ENCODE results near the gene ZDHHC19. TPM values are rescaled to one million over a fixed set of nuclear protein-coding genes. Genes with fewer than 3 reads are reported as not detected.
"Not testable (repeated sequence)": the region's sequence is repeated elsewhere in the genome, so short reads cannot be mapped to it uniquely, and the experiment has no call there.

ZDHHC19 gene, protein sequence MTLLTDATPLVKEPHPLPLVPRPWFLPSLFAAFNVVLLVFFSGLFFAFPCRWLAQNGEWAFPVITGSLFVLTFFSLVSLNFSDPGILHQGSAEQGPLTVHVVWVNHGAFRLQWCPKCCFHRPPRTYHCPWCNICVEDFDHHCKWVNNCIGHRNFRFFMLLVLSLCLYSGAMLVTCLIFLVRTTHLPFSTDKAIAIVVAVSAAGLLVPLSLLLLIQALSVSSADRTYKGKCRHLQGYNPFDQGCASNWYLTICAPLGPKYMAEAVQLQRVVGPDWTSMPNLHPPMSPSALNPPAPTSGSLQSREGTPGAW
- total RNA-seq (not detected), polyA plus RNA-seq (not detected)

DNA sequence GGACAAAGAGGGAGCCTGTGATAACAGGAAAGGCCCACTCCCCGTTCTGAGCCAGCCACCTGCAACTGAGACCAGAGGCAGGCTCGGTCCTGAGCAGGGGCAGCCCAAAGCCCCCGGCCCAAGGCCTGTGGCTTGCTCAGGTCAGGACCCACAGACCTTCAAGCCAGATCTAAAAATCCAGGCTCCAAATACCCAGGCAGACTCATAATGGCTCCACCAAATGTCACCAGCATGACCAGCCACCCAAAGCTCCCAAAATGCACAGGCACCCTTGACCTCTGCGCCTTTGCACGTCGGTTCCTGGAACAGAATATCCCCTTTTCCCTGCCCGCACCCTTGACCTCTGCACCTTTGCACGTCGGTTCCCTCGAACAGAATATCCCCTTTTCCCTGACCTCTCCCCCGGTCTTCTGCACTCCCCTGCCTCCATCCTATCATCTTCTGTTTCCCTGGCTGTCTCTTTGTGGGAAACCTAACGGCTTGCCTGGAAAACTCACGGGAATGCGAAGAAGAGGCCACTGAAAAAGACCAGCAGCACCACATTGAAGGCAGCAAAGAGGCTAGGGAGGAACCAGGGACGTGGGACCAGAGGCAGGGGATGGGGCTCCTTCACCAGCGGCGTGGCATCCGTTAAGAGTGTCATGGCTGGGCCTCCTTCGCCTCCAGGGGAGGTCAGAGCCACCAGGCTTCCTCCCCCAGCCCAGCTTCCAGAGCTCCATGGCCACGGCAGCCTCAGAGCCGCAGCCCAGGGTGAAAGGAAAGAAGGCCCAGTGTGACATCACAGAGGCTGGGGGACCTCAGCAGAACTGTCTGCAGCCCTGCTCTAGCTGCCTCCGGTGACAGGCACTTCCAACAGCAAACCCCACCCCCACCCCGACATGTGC, at the start of gene ZDHHC19:
TSS of gene ZDHHC19 (minus strand) at position 728 of the 884 bp plus-strand sequence. CDS start at position 643, 85 bp downstream.
- Histone ChIP-seq H3K4me3 (ENCODE audit: low read length) (no peak within 1 kb of the TSS), H3K36me3 (ENCODE audit: insufficient read depth, low read length) (no peaks in the 10 kb centered on the region), H3K9me3 (ENCODE audit: low read length) (no peaks in the 10 kb centered on the region), H3K4me1 (ENCODE audit: insufficient read depth, low read length) (peaks cover 9% of the 10 kb centered on the region), H3K27me3 (ENCODE audit: insufficient read depth, low read length, poor library complexity, severe bottlenecking) (no peaks in the 10 kb centered on the region), H3K27ac (ENCODE audit: low read depth, low read length) (no peak within 1 kb of the TSS)
- POLR2A ChIA-PET, result no interaction called here
- Mint-ChIP-seq H3K27me3 (no peaks in the 10 kb centered on the region), H3K9me3 (no peaks in the 10 kb centered on the region), H3K4me1 (peaks cover 5 to 15% (median 5%) of the 10 kb centered on the region in 3 donors), H3K36me3 (no peaks in the 10 kb centered on the region), H3K27ac (peak within 1 kb of the TSS in 2 of 8 donors; percentile 14 to 23), H3K4me3 (peak within 1 kb of the TSS in 2 of 7 donors; percentile 37 to 63)
- no peak for DNase-seq
- CTCF ChIA-PET, result no interaction called here

DNA sequence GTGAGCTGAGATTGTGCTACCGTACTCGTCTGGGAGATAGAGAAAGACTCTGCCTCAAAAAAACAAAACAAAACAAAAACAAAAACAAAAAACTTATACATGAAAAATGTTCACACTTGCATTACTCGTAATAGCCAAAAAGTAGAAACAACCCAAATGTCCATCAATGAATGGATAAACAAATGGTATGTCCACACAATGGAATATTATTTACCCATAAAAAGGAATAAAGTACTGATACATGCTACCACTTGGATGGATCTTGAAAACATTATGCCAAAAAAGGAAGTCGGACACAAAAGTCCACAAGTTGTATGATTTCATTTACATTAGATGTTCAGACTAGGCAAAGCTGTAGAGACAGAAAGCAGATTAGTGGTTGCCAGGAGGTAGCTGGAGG, 49.6 kb upstream of the ZDHHC19 start:
- H3K27ac Mint-ChIP-seq, result no peak overlapping the region
- no peaks in the 10 kb centered on the region for H3K27me3 Mint-ChIP-seq
- Histone ChIP-seq H3K36me3 (ENCODE audit: insufficient read depth, low read length) (peaks cover 4% of the 10 kb centered on the region), H3K4me1 (ENCODE audit: insufficient read depth, low read length) (no peaks in the 10 kb centered on the region), H3K27me3 (ENCODE audit: insufficient read depth, low read length, poor library complexity, severe bottlenecking) (no peaks in the 10 kb centered on the region), H3K27ac (ENCODE audit: low read depth, low read length) (no peak overlapping the region), H3K9me3 (ENCODE audit: low read length) (no peaks in the 10 kb centered on the region), H3K4me3 (ENCODE audit: low read length) (no peak overlapping the region)
- ChIA-PET POLR2A (no interaction called here), CTCF (no interaction called here)
- no peak for DNase-seq
- H3K36me3 Mint-ChIP-seq, result peaks cover 9 to 63% (median 18%) of the 10 kb centered on the region in 3 donors
- H3K4me3 Mint-ChIP-seq, result no peak overlapping the region
- no peaks in the 10 kb centered on the region for H3K9me3 Mint-ChIP-seq
- H3K4me1 Mint-ChIP-seq, result peaks cover 8 to 11% (median 9%) of the 10 kb centered on the region in 3 donors

DNA sequence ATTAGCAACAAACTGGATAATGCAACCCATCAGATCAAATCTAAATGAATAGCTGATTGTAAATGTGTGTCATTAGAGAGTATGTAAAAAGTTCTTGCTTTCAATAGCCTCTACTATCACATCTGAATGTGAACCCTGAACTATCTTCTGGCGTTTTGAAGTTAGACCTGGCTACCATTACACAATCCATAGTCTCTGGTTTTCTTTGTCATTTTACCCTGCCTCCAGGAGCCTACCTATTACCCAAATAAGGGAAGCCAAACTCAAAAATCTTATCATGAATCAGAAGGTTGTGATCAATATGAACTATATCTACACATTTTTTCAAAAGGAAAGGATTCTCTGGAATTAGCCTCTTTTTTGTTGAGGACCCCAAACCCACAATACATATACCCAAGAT, 44.6 kb upstream of the ZDHHC19 start:
- H3K36me3 ChIP-seq (ENCODE audit: insufficient read depth, low read length), result peaks cover 8% of the 10 kb centered on the region
- DNase-seq, result no peak

DNA sequence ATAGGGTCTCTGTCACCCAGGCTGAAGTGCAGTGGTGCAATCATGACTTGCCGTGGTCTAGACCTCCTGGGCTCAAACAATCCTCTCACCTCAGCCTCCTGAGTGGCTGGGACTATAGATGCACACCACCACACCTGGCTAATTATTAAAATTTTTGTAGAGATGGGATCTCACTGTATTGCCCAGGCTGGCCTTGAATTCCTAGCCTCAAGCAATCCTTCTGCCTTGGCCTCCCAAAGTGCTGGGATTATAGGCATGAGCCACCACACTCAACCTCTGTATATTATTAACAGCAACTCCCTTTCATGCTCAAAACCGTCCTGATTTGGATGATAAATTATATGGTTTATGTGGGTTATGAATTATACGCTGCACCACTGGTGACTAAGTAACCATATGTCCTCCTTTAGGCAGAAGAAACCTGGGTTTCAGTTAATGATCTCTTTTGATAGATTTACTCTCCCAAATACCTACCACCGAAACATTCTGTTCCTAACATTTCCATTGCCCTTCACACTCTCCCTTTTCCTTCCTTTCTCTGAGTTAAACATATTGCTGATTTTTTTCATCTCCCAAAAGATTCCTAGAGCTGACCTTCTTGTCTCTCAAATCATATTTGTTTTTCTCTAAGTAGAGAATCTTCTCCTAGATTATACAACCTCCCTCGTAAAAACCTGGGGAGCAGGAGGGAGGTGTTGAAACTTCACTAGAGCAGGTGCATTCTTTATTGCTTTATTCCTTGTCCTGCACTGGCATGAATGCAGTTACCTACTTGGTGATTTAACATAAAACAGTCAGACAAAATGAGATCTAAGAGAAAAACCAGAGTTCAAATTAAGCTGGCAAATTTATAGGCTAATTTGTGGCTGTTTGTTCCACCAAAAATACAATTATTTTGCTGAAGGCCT, 43.4 kb upstream of the ZDHHC19 start:
- Histone ChIP-seq H3K27ac (ENCODE audit: low read depth, low read length) (no peak overlapping the region), H3K27me3 (ENCODE audit: insufficient read depth, low read length, poor library complexity, severe bottlenecking) (no peaks in the 10 kb centered on the region), H3K9me3 (ENCODE audit: low read length) (no peaks in the 10 kb centered on the region), H3K4me3 (ENCODE audit: low read length) (no peak overlapping the region), H3K4me1 (ENCODE audit: insufficient read depth, low read length) (no peaks in the 10 kb centered on the region), H3K36me3 (ENCODE audit: insufficient read depth, low read length) (peaks cover 8% of the 10 kb centered on the region)
- CTCF ChIA-PET, result interaction anchor here (0.9 to 3.3 kb wide), 8 partner anchors 8 to 271 kb away, joined by 3 to 20 read pairs (median 5); no protein-coding TSS in a partner anchor
- Mint-ChIP-seq H3K27ac (peak overlapping the region in 3 of 8 donors; percentile 4 to 65 (median 7)), H3K36me3 (peaks cover 0 to 42% (median 8%) of the 10 kb centered on the region in 3 donors), H3K27me3 (no peaks in the 10 kb centered on the region), H3K9me3 (no peaks in the 10 kb centered on the region), H3K4me3 (no peak overlapping the region), H3K4me1 (peaks cover 4 to 10% (median 4%) of the 10 kb centered on the region in 3 donors)
- no peak for DNase-seq
- POLR2A ChIA-PET, result interaction anchor here (0.6 kb wide), 1 partner anchor 290 kb away, joined by 3 read pairs; no protein-coding TSS in a partner anchor

More for the DNA sequence above, 44.6 kb upstream of the ZDHHC19 start:
- CTCF ChIA-PET, result interaction anchor here (0.8 to 3.3 kb wide), 2 partner anchors 231 to 267 kb away, joined by 3 to 20 read pairs; no protein-coding TSS in a partner anchor
- no peak overlapping the region for H3K27ac ChIP-seq (ENCODE audit: low read depth, low read length)
- H3K4me3 Mint-ChIP-seq, result no peak overlapping the region
- H3K36me3 Mint-ChIP-seq, result peaks cover under 1 to 45% (median 9%) of the 10 kb centered on the region in 3 donors
- no peaks in the 10 kb centered on the region for H3K4me1 ChIP-seq (ENCODE audit: insufficient read depth, low read length)
- no peaks in the 10 kb centered on the region for H3K9me3 ChIP-seq (ENCODE audit: low read length)
- H3K4me1 Mint-ChIP-seq, result peaks cover 4 to 8% (median 4%) of the 10 kb centered on the region in 3 donors
- POLR2A ChIA-PET, result no interaction called here
- H3K4me3 ChIP-seq (ENCODE audit: low read length), result no peak overlapping the region
- H3K27ac Mint-ChIP-seq, result peak overlapping the region in 2 of 8 donors; percentile 12 to 74
- H3K27me3 ChIP-seq (ENCODE audit: insufficient read depth, low read length, poor library complexity, severe bottlenecking), result no peaks in the 10 kb centered on the region
- H3K9me3 Mint-ChIP-seq, result no peaks in the 10 kb centered on the region
- H3K27me3 Mint-ChIP-seq, result no peaks in the 10 kb centered on the region

DNA sequence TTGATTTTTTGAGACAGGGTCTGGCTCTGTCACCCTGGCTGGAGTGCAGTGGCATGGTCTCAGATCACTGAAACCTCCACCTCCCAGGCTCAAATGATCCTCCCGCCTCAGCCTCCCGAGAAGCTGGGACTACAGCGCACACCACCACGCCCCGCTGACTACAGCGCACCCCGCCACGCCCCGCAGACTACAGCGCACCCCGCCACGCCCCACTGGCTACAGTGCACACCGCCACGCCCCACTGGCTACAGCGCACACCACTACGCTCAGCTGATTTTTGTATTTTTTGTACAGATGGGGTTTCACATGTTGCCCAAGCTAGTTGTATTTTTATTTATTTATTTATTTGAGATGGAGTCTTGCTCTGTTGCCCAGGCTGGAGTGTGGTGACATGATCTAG, 40.7 kb upstream of the ZDHHC19 start:
- POLR2A ChIA-PET, result no interaction called here
- Mint-ChIP-seq H3K36me3 (peaks cover 0 to 43% (median 4%) of the 10 kb centered on the region in 3 donors), H3K9me3 (no peaks in the 10 kb centered on the region), H3K4me3 (no peak overlapping the region), H3K27ac (peak overlapping the region in 2 of 8 donors; percentile 9 to 50), H3K27me3 (no peaks in the 10 kb centered on the region), H3K4me1 (peaks cover 4 to 8% (median 8%) of the 10 kb centered on the region in 3 donors)
- peaks cover 20% of the 10 kb centered on the region for H3K36me3 ChIP-seq (ENCODE audit: insufficient read depth, low read length)
- H3K27ac ChIP-seq (ENCODE audit: low read depth, low read length), result no peak overlapping the region
- H3K4me1 ChIP-seq (ENCODE audit: insufficient read depth, low read length), result no peaks in the 10 kb centered on the region
- H3K27me3 ChIP-seq (ENCODE audit: insufficient read depth, low read length, poor library complexity, severe bottlenecking), result no peaks in the 10 kb centered on the region
- no peaks in the 10 kb centered on the region for H3K9me3 ChIP-seq (ENCODE audit: low read length)
- no peak for DNase-seq
- no peak overlapping the region for H3K4me3 ChIP-seq (ENCODE audit: low read length)
- CTCF ChIA-PET, result interaction anchor here (0.9 to 2.5 kb wide), 5 partner anchors 22 to 277 kb away, joined by 3 to 8 read pairs (median 5); partner anchors contain the start of gene DYNLT2B

- Mint-ChIP-seq H3K27ac (peak overlapping the region in 2 of 8 donors; percentile 10 to 72), H3K9me3 (no peaks in the 10 kb centered on the region), H3K27me3 (no peaks in the 10 kb centered on the region), H3K4me1 (peaks cover 0 to 6% (median 4%) of the 10 kb centered on the region in 3 donors), H3K36me3 (peaks cover 0 to 51% (median 6%) of the 10 kb centered on the region in 3 donors), H3K4me3 (no peak overlapping the region)
- ChIA-PET CTCF (no interaction called here), POLR2A (no interaction called here)
- Histone ChIP-seq H3K9me3 (ENCODE audit: low read length) (no peaks in the 10 kb centered on the region), H3K4me1 (ENCODE audit: insufficient read depth, low read length) (no peaks in the 10 kb centered on the region), H3K27me3 (ENCODE audit: insufficient read depth, low read length, poor library complexity, severe bottlenecking) (no peaks in the 10 kb centered on the region), H3K4me3 (ENCODE audit: low read length) (no peak overlapping the region), H3K36me3 (ENCODE audit: insufficient read depth, low read length) (peaks cover 34% of the 10 kb centered on the region), H3K27ac (ENCODE audit: low read depth, low read length) (no peak overlapping the region)
- peak in 1 of 5 donors; percentile 10 for DNase-seq
These were observed 35.6 kb upstream of the ZDHHC19 start for GRCh38 chr3:196246612-196247308.

DNA sequence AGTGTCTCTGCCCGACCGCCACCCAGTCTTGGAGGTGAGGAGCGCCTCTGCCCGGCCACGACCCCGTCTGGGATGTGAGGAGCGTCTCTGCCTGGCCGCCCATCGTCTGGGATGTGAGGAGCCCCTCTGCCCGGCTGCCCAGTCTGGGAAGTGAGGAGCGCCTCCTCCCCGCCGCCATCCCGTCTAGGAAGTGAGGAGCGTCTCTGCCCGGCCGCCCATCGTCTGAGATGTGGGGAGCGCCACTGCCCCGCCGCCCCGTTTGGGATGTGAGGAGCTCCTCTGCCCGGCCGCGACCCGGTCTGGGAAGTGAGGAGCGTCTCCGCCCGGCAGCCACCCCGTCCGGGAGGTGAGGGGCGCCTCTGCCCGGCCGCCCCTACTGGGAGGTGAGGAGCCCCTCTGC, 33.0 kb upstream of the ZDHHC19 start:
- H3K4me3 ChIP-seq (ENCODE audit: low read length); H3K27ac ChIP-seq (ENCODE audit: low read depth, low read length); POLR2A ChIA-PET; H3K4me1 Mint-ChIP-seq; H3K27me3 ChIP-seq (ENCODE audit: insufficient read depth, low read length, poor library complexity, severe bottlenecking); H3K27me3 Mint-ChIP-seq; H3K9me3 ChIP-seq (ENCODE audit: low read length); CTCF ChIA-PET; H3K4me1 ChIP-seq (ENCODE audit: insufficient read depth, low read length); DNase-seq; H3K27ac Mint-ChIP-seq; H3K4me3 Mint-ChIP-seq; H3K9me3 Mint-ChIP-seq: not testable (repeated sequence)
- H3K36me3 Mint-ChIP-seq, result peaks cover 3 to 64% (median 17%) of the 10 kb centered on the region in 3 donors
- peaks cover 37% of the 10 kb centered on the region for H3K36me3 ChIP-seq (ENCODE audit: insufficient read depth, low read length)

Measured in CD8-positive, alpha-beta memory T cell (primary cell).